Measurements from ENCODE around the gene B4GALT3. TPM values are rescaled to one million over a fixed set of nuclear protein-coding genes. Genes with fewer than 3 reads are reported as not detected.

Gene B4GALT3
- total and polyA plus RNA-seq, 2 of the 4 experiments (the other 2 are of a cell fraction) = 19.9 to 36.0 TPM

DNA sequence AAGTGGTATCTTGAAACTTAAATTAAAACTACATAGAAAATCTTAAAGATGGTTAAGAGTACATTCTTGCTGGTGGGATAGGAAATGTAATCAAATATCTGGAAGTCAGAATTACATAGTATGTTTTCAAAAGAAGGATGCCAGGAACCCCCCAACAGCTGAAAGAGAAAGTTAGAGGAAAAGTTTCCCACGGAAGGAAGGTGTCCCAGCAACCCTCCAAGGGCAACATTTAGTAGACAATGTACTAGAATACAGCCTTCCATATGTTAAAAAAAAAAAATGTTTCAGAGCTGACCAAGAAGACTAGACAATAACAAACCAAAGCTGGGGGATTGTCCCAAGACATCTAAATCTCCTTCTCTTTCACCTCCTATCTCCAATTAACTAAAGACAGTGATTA is 47.0 kb downstream of the B4GALT3 start:
- dilution Hi-C loops (cut with HindIII; ENCODE audit: low sequenced_read_pairs, unreplicated experiment) (no loop called here), in situ Hi-C loops (cut with MboI; ENCODE audit: low sequenced_read_pairs) (no loop called here), intact Hi-C loops (cut with micrococcal nuclease) (no loop called here)
- no peaks in the 10 kb centered on the region; the same call in 1 of the 2 replicates for H3K4me1 ChIP-seq (ENCODE audit: control insufficient read depth, insufficient read depth, low read length)
- no peak overlapping the region for H4K8ac ChIP-seq (ENCODE audit: low read depth in 2 of 2, low read length in 2 of 2)
- no peak overlapping the region for H3K23ac ChIP-seq (ENCODE audit: low read depth, low read length)
- H3K9me1 ChIP-seq (ENCODE audit: insufficient read depth, low read length) = peaks cover 5% of the 10 kb centered on the region
- no peak overlapping the region for H2BK20ac ChIP-seq (ENCODE audit: low read depth, low read length)
- no peak overlapping the region for H3K27ac ChIP-seq (ENCODE audit: insufficient read depth, low read length)
- no peak overlapping the region for H2AK5ac ChIP-seq (ENCODE audit: low read depth, low read length)
- no peak overlapping the region for H3K9ac ChIP-seq (ENCODE audit: low read depth, low read length)
- no peak overlapping the region for H2BK120ac ChIP-seq (ENCODE audit: low read depth, low read length)
- DNase-seq = no peak
- H2AK9ac ChIP-seq (replicated peaks; ENCODE audit: low read depth, low read length, poor library complexity) = no peak overlapping the region
- BruUV-seq (replicated peaks) = no TSS peak
- H3K36me3 ChIP-seq (ENCODE audit: control insufficient read depth, insufficient read depth, low read length) = peaks cover 19% of the 10 kb centered on the region
- peaks cover 7% of the 10 kb centered on the region; the same call in 1 of the 2 replicates for H4K20me1 ChIP-seq (ENCODE audit: insufficient read depth, low read length)
- no peak overlapping the region for H3K18ac ChIP-seq (ENCODE audit: low read depth, low read length)
- ATAC-seq (ENCODE audit: low read depth) = no peak
- no peaks in the 10 kb centered on the region; the same call in 1 of the 2 replicates for H3K9me3 ChIP-seq (ENCODE audit: control insufficient read depth, insufficient read depth, low read length)
- H3K79me1 ChIP-seq (ENCODE audit: low read depth in 1 of 2, low read length in 2 of 2) = peaks cover 24 to 82% of the 10 kb centered on the region in 2 experiments
- TF ChIP-seq MXI1 (IDR thresholded peaks at IDR 0.05; ENCODE audit: borderline replicate concordance, low read depth, low read length) = no peak
- TF ChIP-seq, protein P1, sequence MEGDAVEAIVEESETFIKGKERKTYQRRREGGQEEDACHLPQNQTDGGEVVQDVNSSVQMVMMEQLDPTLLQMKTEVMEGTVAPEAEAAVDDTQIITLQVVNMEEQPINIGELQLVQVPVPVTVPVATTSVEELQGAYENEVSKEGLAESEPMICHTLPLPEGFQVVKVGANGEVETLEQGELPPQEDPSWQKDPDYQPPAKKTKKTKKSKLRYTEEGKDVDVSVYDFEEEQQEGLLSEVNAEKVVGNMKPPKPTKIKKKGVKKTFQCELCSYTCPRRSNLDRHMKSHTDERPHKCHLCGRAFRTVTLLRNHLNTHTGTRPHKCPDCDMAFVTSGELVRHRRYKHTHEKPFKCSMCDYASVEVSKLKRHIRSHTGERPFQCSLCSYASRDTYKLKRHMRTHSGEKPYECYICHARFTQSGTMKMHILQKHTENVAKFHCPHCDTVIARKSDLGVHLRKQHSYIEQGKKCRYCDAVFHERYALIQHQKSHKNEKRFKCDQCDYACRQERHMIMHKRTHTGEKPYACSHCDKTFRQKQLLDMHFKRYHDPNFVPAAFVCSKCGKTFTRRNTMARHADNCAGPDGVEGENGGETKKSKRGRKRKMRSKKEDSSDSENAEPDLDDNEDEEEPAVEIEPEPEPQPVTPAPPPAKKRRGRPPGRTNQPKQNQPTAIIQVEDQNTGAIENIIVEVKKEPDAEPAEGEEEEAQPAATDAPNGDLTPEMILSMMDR (conservative IDR thresholded peaks at IDR 0.05; ENCODE audit: low read depth, low read length) = no peak
- no peak for TF ChIP-seq POLR2A (IDR thresholded peaks at IDR 0.05; ENCODE audit: low read depth, low read length)
- TF ChIP-seq, protein P2, sequence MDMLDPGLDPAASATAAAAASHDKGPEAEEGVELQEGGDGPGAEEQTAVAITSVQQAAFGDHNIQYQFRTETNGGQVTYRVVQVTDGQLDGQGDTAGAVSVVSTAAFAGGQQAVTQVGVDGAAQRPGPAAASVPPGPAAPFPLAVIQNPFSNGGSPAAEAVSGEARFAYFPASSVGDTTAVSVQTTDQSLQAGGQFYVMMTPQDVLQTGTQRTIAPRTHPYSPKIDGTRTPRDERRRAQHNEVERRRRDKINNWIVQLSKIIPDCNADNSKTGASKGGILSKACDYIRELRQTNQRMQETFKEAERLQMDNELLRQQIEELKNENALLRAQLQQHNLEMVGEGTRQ (IDR thresholded peaks at IDR 0.05; ENCODE audit: low read depth, low read length) = no peak
- TF ChIP-seq RAD21 (IDR thresholded peaks at IDR 0.05; ENCODE audit: low read length) = no peak
- no peak for TF ChIP-seq SMC3 (IDR thresholded peaks at IDR 0.05; ENCODE audit: low read depth, low read length)
- no peak for TF ChIP-seq CEBPB (IDR thresholded peaks at IDR 0.05; ENCODE audit: low read depth, low read length)
- TF ChIP-seq MAZ (IDR thresholded peaks at IDR 0.05; ENCODE audit: borderline replicate concordance, low read depth, low read length) = no peak
- TF ChIP-seq NFE2L2 (IDR thresholded peaks at IDR 0.05; ENCODE audit: low read depth, low read length) = no peak
- TF ChIP-seq CHD1 (IDR thresholded peaks at IDR 0.05; ENCODE audit: low read depth, low read length) = no peak
- TF ChIP-seq BHLHE40 (IDR thresholded peaks at IDR 0.05; ENCODE audit: low read depth, low read length) = no peak
- TF ChIP-seq RFX5 (IDR thresholded peaks at IDR 0.05; ENCODE audit: low read depth, low read length) = no peak
- TF ChIP-seq, protein P3, sequence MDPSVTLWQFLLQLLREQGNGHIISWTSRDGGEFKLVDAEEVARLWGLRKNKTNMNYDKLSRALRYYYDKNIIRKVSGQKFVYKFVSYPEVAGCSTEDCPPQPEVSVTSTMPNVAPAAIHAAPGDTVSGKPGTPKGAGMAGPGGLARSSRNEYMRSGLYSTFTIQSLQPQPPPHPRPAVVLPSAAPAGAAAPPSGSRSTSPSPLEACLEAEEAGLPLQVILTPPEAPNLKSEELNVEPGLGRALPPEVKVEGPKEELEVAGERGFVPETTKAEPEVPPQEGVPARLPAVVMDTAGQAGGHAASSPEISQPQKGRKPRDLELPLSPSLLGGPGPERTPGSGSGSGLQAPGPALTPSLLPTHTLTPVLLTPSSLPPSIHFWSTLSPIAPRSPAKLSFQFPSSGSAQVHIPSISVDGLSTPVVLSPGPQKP (IDR thresholded peaks at IDR 0.05; ENCODE audit: borderline replicate concordance, low read depth, low read length) = no peak
- no peak overlapping the region for H2AFZ ChIP-seq (replicated peaks; ENCODE audit: low read length, poor library complexity)
- H3K4me2 ChIP-seq (ENCODE audit: low read depth, low read length) = no peak overlapping the region
- CTCF ChIA-PET = no interaction called here
- no peaks in the 10 kb centered on the region for H3K27me3 ChIP-seq (ENCODE audit: control insufficient read depth, insufficient read depth, low read length)
- WGBS, 2 experiments (ENCODE audit: extremely low coverage in 2 of 2, insufficient read length in 1 of 2) = no CpG with 5 or more reads among the region's 1 CpG
- H3K14ac ChIP-seq (replicated peaks; ENCODE audit: low read depth, low read length) = no peak overlapping the region
- H3K56ac ChIP-seq (ENCODE audit: extremely low read depth, insufficient read depth, low read length) = no peak overlapping the region
- no peak overlapping the region for H4K91ac ChIP-seq (ENCODE audit: insufficient read depth, low read depth, low read length)
- H3K4ac ChIP-seq (ENCODE audit: low read depth, low read length) = no peak overlapping the region
- no peak overlapping the region for H2BK5ac ChIP-seq (ENCODE audit: low read depth, low read length, poor library complexity, severe bottlenecking)
- no peak overlapping the region for H3K4me3 ChIP-seq (ENCODE audit: insufficient read depth, low read depth, low read length)
- no peak overlapping the region for H2BK15ac ChIP-seq (ENCODE audit: low read depth, low read length)
- POLR2A ChIA-PET (ENCODE audit: unreplicated experiment) = no interaction called here
- H4K5ac ChIP-seq (ENCODE audit: low read depth, low read length) = no peak overlapping the region

Measured in IMR-90 (cell line).